Natural killer cell (primary cell): ENCODE results near the gene CERK. TPM values are rescaled to one million over a fixed set of nuclear protein-coding genes. Genes with fewer than 3 reads are reported as not detected.

Source experiments
- ATAC-seq, 3 donors: fragments of 150-1000 bp in 2 of 3; fragments of 200-7000 bp in 1 of 3; cut with Tn5 transposase; 1 replicate in 1 of 3; 2 replicates in 2 of 3; pipeline ENCODE4 v1.10.0; 2021; ENCODE audit warnings: mild to moderate bottlenecking in 2 of 3, moderate library complexity in 2 of 3
- DNase-seq, 2 donors: peaks; one replicate each; pipeline versions ENCODE4 v3.0.0 to v3.0.0-alpha.2; 2013 to 2021; ENCODE audit warnings: mixed read lengths in 1 of 2
- H3K27ac ChIP-seq: one replicate; pipeline ENCODE4 v1.5.1; 2013; ENCODE audit warnings: mild to moderate bottlenecking, low read length
- H3K27me3 ChIP-seq: one replicate; pipeline ENCODE4 v1.6.1; 2013; ENCODE audit warnings: low read length; ENCODE audit not compliant: control insufficient read depth, insufficient read depth
- H3K36me3 ChIP-seq: one replicate; pipeline ENCODE4 v1.6.1; 2013; ENCODE audit warnings: low read length; ENCODE audit not compliant: control insufficient read depth, insufficient read depth
- H3K4me1 ChIP-seq: one replicate; pipeline ENCODE4 v1.6.1; 2013; ENCODE audit warnings: low read length; ENCODE audit not compliant: control insufficient read depth, insufficient read depth
- H3K4me3 ChIP-seq: one replicate; pipeline ENCODE4 v1.5.1; 2013; ENCODE audit warnings: low read length
- H3K9me3 ChIP-seq: one replicate; pipeline ENCODE4 v1.6.1; 2013; ENCODE audit warnings: low read length; ENCODE audit not compliant: control insufficient read depth, insufficient read depth
- H3K27ac Mint-ChIP-seq, 2 donors: one replicate each; pipeline ENCODE4 v1.8.0; 2022; ENCODE audit warnings: mild to moderate bottlenecking in 2 of 2, mixed read lengths in 2 of 2, moderate library complexity in 1 of 2
- H3K27me3 Mint-ChIP-seq, 2 donors: one replicate each; pipeline ENCODE4 v1.8.0; 2022; ENCODE audit warnings: low read depth in 2 of 2, mixed read lengths in 2 of 2
- H3K36me3 Mint-ChIP-seq: one replicate; pipeline ENCODE4 v1.8.0; 2022; ENCODE audit warnings: mixed read lengths
- H3K4me1 Mint-ChIP-seq, 2 donors: one replicate each; pipeline ENCODE4 v1.8.0; 2022; ENCODE audit warnings: mixed read lengths in 2 of 2
- H3K4me3 Mint-ChIP-seq: one replicate; pipeline ENCODE4 v1.8.0; 2022; ENCODE audit warnings: mild to moderate bottlenecking, moderate library complexity, mixed read lengths
- H3K9me3 Mint-ChIP-seq, 2 donors: one replicate each; pipeline ENCODE4 v1.8.0; 2022; ENCODE audit warnings: mixed read lengths in 2 of 2
- CTCF ChIP-seq: fragments of 200-600 bp; IDR thresholded peaks from one replicate; pipeline ENCODE4 v1.8.0; 2022; ENCODE audit warnings: antibody characterized with exemption
- WGBS: methylation state at CpG from one replicate; pipeline ENCODE4 v1.1.7; 2013; ENCODE audit warnings: missing lambda C conversion rate; ENCODE audit not compliant: insufficient coverage; 5-methylcytosine and 5-hydroxymethylcytosine counted together
- intact Hi-C: fragments of 100-400 bp; cut with micrococcal nuclease; formaldehyde crosslinking; loops from one replicate; pipeline ENCODE4 v1.14.2; 2022
- total RNA-seq, 4 donors: library from RNA; stranded (reverse); fragments of 120-200 nt in 1 of 4; gene quantifications; one replicate each; pipeline versions ENCODE4 v1.2.3 to v1.2.4, GENCODE V29; 2013 to 2022

The CERK gene
- total RNA-seq, 3 donors from 2014 or later (not counting 1 experiment from before 2014, with no cell fraction given) = 50.0 to 71.2 (median 55.6) TPM

GRCh38 chr22:46668116-46668515 lies 69.9 kb downstream of the CERK start:
- Mint-ChIP-seq H3K4me1 (no peaks in the 10 kb centered on the region), H3K27ac (no peak overlapping the region), H3K9me3 (no peaks in the 10 kb centered on the region), H3K36me3 (no peaks in the 10 kb centered on the region), H3K27me3 (no peaks in the 10 kb centered on the region), H3K4me3 (no peak overlapping the region)
- no peak for DNase-seq
- Histone ChIP-seq H3K4me1 (peaks cover 3% of the 10 kb centered on the region), H3K9me3 (no peaks in the 10 kb centered on the region), H3K4me3 (no peak overlapping the region), H3K36me3 (peaks cover 47% of the 10 kb centered on the region), H3K27me3 (no peaks in the 10 kb centered on the region), H3K27ac (no peak overlapping the region)
- no peak for TF ChIP-seq CTCF
- 91% methylated on average over 24 of the region's 24 CpGs for WGBS
- ATAC-seq = no peak
- intact Hi-C loops = no loop called here

- H3K27me3 Mint-ChIP-seq = no peaks in the 10 kb centered on the region
- 95% methylated on average over 10 of the region's 10 CpGs for WGBS
- H3K9me3 ChIP-seq = no peaks in the 10 kb centered on the region
- H3K27ac Mint-ChIP-seq = no peak overlapping the region
- no peaks in the 10 kb centered on the region for H3K4me1 ChIP-seq
- no peaks in the 10 kb centered on the region for H3K27me3 ChIP-seq
- H3K4me1 Mint-ChIP-seq = no peaks in the 10 kb centered on the region
- H3K36me3 Mint-ChIP-seq = no peaks in the 10 kb centered on the region
- no peak for ATAC-seq
- no peak overlapping the region for H3K27ac ChIP-seq
- no peak overlapping the region for H3K4me3 ChIP-seq
- intact Hi-C loops = no loop called here
- DNase-seq = no peak
- H3K36me3 ChIP-seq = peaks cover 47% of the 10 kb centered on the region
- H3K9me3 Mint-ChIP-seq = no peaks in the 10 kb centered on the region
- H3K4me3 Mint-ChIP-seq = no peak overlapping the region
- TF ChIP-seq CTCF = no peak
These were observed 70.8 kb downstream of the CERK start for GRCh38 chr22:46667245-46667623.

- no peaks in the 10 kb centered on the region for H3K9me3 Mint-ChIP-seq
- H3K4me3 Mint-ChIP-seq = no peak overlapping the region
- 96% methylated on average over 17 of the region's 17 CpGs for WGBS
- H3K4me1 Mint-ChIP-seq = no peaks in the 10 kb centered on the region
- ATAC-seq (no peak), DNase-seq (no peak)
- TF ChIP-seq CTCF = no peak
- no peak overlapping the region for H3K4me3 ChIP-seq
- H3K27ac ChIP-seq = no peak overlapping the region
- H3K36me3 ChIP-seq = peaks cover 47% of the 10 kb centered on the region
- no peaks in the 10 kb centered on the region for H3K36me3 Mint-ChIP-seq
- H3K27me3 Mint-ChIP-seq = no peaks in the 10 kb centered on the region
- H3K27ac Mint-ChIP-seq = no peak overlapping the region
- intact Hi-C loops = no loop called here
- H3K9me3 ChIP-seq = no peaks in the 10 kb centered on the region
- no peaks in the 10 kb centered on the region for H3K27me3 ChIP-seq
- no peaks in the 10 kb centered on the region for H3K4me1 ChIP-seq
These were observed 71.3 kb downstream of the CERK start for GRCh38 chr22:46666577-46667244.

GRCh38 chr22:46665751-46666280 lies 72.2 kb downstream of the CERK start:
- DNase-seq (no peak), ATAC-seq (no peak)
- Mint-ChIP-seq H3K27me3 (no peaks in the 10 kb centered on the region), H3K4me3 (no peak overlapping the region), H3K4me1 (no peaks in the 10 kb centered on the region), H3K9me3 (no peaks in the 10 kb centered on the region), H3K27ac (no peak overlapping the region), H3K36me3 (no peaks in the 10 kb centered on the region)
- Histone ChIP-seq H3K27ac (no peak overlapping the region), H3K4me1 (no peaks in the 10 kb centered on the region), H3K9me3 (no peaks in the 10 kb centered on the region), H3K4me3 (no peak overlapping the region), H3K36me3 (peaks cover 44% of the 10 kb centered on the region), H3K27me3 (no peaks in the 10 kb centered on the region)
- WGBS = 92% methylated on average over 17 of the region's 18 CpGs
- no peak for TF ChIP-seq CTCF
- intact Hi-C loops = no loop called here
